Measurements from ENCODE around the gene VWA3A. TPM values are rescaled to one million over a fixed set of nuclear protein-coding genes. Genes with fewer than 3 reads are reported as not detected.
"Not testable (repeated sequence)": the region's sequence is repeated elsewhere in the genome, so short reads cannot be mapped to it uniquely, and the experiment has no call there.

Gene VWA3A
- polyA plus RNA-seq, 2 of the 4 experiments (the other 2 are of a cell fraction), result 0.17 TPM; not detected in 1

- H3K27ac ChIP-seq, result no peak overlapping the region
- DNase-seq (ENCODE audit: low read depth in 1 of 2, low spot score in 1 of 2) (no peak), ATAC-seq (no peak), FAIRE-seq (no peak)
- ChIA-PET POLR2A (no interaction called here), CTCF (interaction anchor here (1.2 kb wide), 2 partner anchors 66 to 88 kb away, joined by 3 to 4 read pairs; no protein-coding TSS in a partner anchor)
- H3K9me3 ChIP-seq, result peaks cover 6% of the 10 kb centered on the region; the same call in 1 of the 3 replicates
- WGBS (ENCODE audit: missing lambda C conversion rate), result 63% methylated on average over 7 of the region's 16 CpGs
- H3K4me1 ChIP-seq, result no peaks in the 10 kb centered on the region
- no peak overlapping the region for H3K4me3 ChIP-seq
- TF ChIP-seq FOXS1 (CRISPR knock-in tag; IDR thresholded peaks at IDR 0.05), result no peak
- no peak for TF ChIP-seq HDAC2 (IDR thresholded peaks at IDR 0.05)
- TF ChIP-seq USF2 (IDR thresholded peaks at IDR 0.05), result no peak
- TF ChIP-seq RFX5 (IDR thresholded peaks at IDR 0.05), result no peak
- no peak for TF ChIP-seq MAX (IDR thresholded peaks at IDR 0.05)
- TF ChIP-seq ZNF302 (CRISPR knock-in tag; IDR thresholded peaks at IDR 0.05), result no peak
- no peak for TF ChIP-seq ESRRA (IDR thresholded peaks at IDR 0.05; ENCODE audit: borderline replicate concordance, low read length)
- TF ChIP-seq MAFK (IDR thresholded peaks at IDR 0.05; ENCODE audit: partially characterized antibody), result no peak
- no peak for TF ChIP-seq HOXA7 (CRISPR knock-in tag; IDR thresholded peaks at IDR 0.05)
- no peak for TF ChIP-seq HMGXB4 (CRISPR knock-in tag; IDR thresholded peaks at IDR 0.05; ENCODE audit: borderline replicate concordance)
- TF ChIP-seq ZC3H11A (IDR thresholded peaks at IDR 0.05), result no peak
- no peak for TF ChIP-seq FOSL2 (IDR thresholded peaks at IDR 0.05)
- no peak for TF ChIP-seq FOSL2 (CRISPR knock-in tag; IDR thresholded peaks at IDR 0.05)
- H3K4me2 ChIP-seq, result no peak overlapping the region
These were observed 73.4 kb downstream of the VWA3A start for GRCh38 chr16:22165508-22166285.

- DNase-seq (ENCODE audit: low read depth in 1 of 2, low spot score in 1 of 2) (no peak), ATAC-seq (peak in 1 of 2 experiments; percentile 39; a peak in 1 of 6 replicates), FAIRE-seq (no peak)
- Histone ChIP-seq H3K27ac (no peak overlapping the region), H3K4me2 (no peak overlapping the region), H3K4me3 (no peak overlapping the region), H3K4me1 (no peaks in the 10 kb centered on the region), H3K9me3 (0 out of 3 replicates have a peak, but pooled peaks cover under 1% of the 10 kb centered on the region)
- POLR2A ChIA-PET, result no interaction called here
- 79% methylated on average over 6 of the region's 6 CpGs for WGBS (ENCODE audit: missing lambda C conversion rate)
- no peak for TF ChIP-seq FOSB (CRISPR knock-in tag; IDR thresholded peaks at IDR 0.05)
- no peak for TF ChIP-seq RFX5 (IDR thresholded peaks at IDR 0.05)
- TF ChIP-seq MAFK (IDR thresholded peaks at IDR 0.05; ENCODE audit: partially characterized antibody), result no peak
- CTCF ChIA-PET, result no interaction called here
These were observed 79.6 kb downstream of the VWA3A start for GRCh38 chr16:22171953-22172352.

GRCh38 chr16:22172642-22173041, 80.3 kb downstream of the VWA3A start:
- H3K27ac ChIP-seq; CTCF ChIA-PET; DNase-seq (ENCODE audit: low read depth in 1 of 2, low spot score in 1 of 2); ATAC-seq; H3K9me3 ChIP-seq; POLR2A ChIA-PET; H3K4me3 ChIP-seq; H3K4me2 ChIP-seq; H3K4me1 ChIP-seq; FAIRE-seq: not testable (repeated sequence)
- WGBS (ENCODE audit: missing lambda C conversion rate), result 18% methylated on average over 1 of the region's 1 CpG

- H3K4me3 ChIP-seq, result no peak overlapping the region
- CTCF ChIA-PET, result interaction anchor here (1.0 to 6.2 kb wide), 3 partner anchors 13 to 230 kb away, joined by 3 to 46 read pairs (median 5); no protein-coding TSS in a partner anchor
- WGBS (ENCODE audit: missing lambda C conversion rate), result 66% methylated on average over 9 of the region's 9 CpGs
These were observed 82.3 kb downstream of the VWA3A start for GRCh38 chr16:22174642-22175041.

More at GRCh38 chr16:22174642-22175041, 82.3 kb downstream of the VWA3A start:
- ATAC-seq (no peak), FAIRE-seq (no peak), DNase-seq (ENCODE audit: low read depth in 1 of 2, low spot score in 1 of 2) (no peak)
- Histone ChIP-seq H3K4me2 (no peak overlapping the region), H3K27ac (no peak overlapping the region), H3K9me3 (no peaks in the 10 kb centered on the region), H3K4me1 (no peaks in the 10 kb centered on the region)
- TF ChIP-seq HEYL (CRISPR knock-in tag; IDR thresholded peaks at IDR 0.05) (no peak), RCOR1 (IDR thresholded peaks at IDR 0.05; ENCODE audit: low read depth, low read length) (no peak), HES2 (IDR thresholded peaks at IDR 0.05) (no peak)
- POLR2A ChIA-PET, result no interaction called here

All from A549 (cell line).